HCT116 (cell line): Measurements from ENCODE around the gene DNAJC7. TPM values are rescaled to one million over a fixed set of nuclear protein-coding genes. Genes with fewer than 3 reads are reported as not detected.
A peak's percentile ranks its signal among the peaks of the same experiment; 100 is the strongest.

Experiments used
- ATAC-seq: fragments of 200-7000 bp; cut with Tn5 transposase; 2 replicates; pipeline ENCODE4 v1.9.1; 2020; ENCODE audit warnings: mild to moderate bottlenecking, moderate library complexity
- BruUV-seq: library from RNA; stranded (reverse); fragments of 400-500 nt; replicated peaks from 2 replicates; lab custom pipeline; 2021; lab: Mats Ljungman, UMichigan
- CTCF ChIA-PET: fragments of 300-600 bp; sonication (Branson Sonifier 250); formaldehyde crosslinking; loops from one replicate; lab custom pipeline; 2021; ENCODE audit warnings: antibody characterized with exemption; lab: Charles Lee
- POLR2A ChIA-PET: fragments of 300-600, 350-600 bp; sonication (Branson Sonifier 250); formaldehyde crosslinking; loops from one replicate; lab custom pipeline; 2021; ENCODE audit warnings: antibody characterized with exemption; lab: Charles Lee
- RAD21 ChIA-PET, 2 experiments: fragments of 300-600 bp; sonication (Branson Sonifier 250); formaldehyde crosslinking; loops; one replicate each; lab custom pipeline; 2023; ENCODE audit warnings: low total read pairs in 2 of 2; ENCODE audit not compliant: uncharacterized antibody in 2 of 2, unreplicated experiment in 2 of 2, low non-redundant PET in 1 of 2; lab: Charles Lee
- DNase-seq: peaks from one replicate; pipeline ENCODE4 v3.0.0-alpha.2; 2010; ENCODE audit warnings: low read depth, low spot score
- H2AFZ ChIP-seq: fragments of 200-600 bp; shearing (Covaris generic), sonication (generic); 2 replicates; pipeline ENCODE4 v1.6.1; 2017; ENCODE audit warnings: low read depth, mixed run types, mixed read lengths, antibody characterized with exemption, low read length; ENCODE audit not compliant: poor library complexity, severe bottlenecking
- H3K27ac ChIP-seq: 2 replicates; pipeline ENCODE4 v1.5.1; 2012; ENCODE audit warnings: low read depth, low read length
- H3K27me3 ChIP-seq: fragments of 200-600 bp; sonication (generic); 2 replicates; pipeline ENCODE4 v1.6.1; 2016; ENCODE audit warnings: mixed run types, low read length, mixed read lengths; ENCODE audit not compliant: insufficient read depth
- H3K36me3 ChIP-seq, 2 experiments: fragments of 200-500 bp in 1 of 2; fragments of 200-600 bp in 1 of 2; sonication (Bioruptor generic) in 1 of 2; sonication (generic) in 1 of 2; 2 replicates each; pipeline versions ENCODE4 v1.5.1 to v1.6.1; 2014 to 2016; ENCODE audit warnings: low read length in 2 of 2, inconsistent platforms in 1 of 2, mixed read lengths in 1 of 2, mixed run types in 1 of 2; ENCODE audit not compliant: insufficient read depth in 2 of 2, control insufficient read depth in 1 of 2
- H3K4me1 ChIP-seq, 2 experiments: fragments of 200-600 bp in 1 of 2; sonication (generic) in 1 of 2; 2 replicates each; pipeline versions ENCODE4 v1.5.1 to v1.6.1; 2012 to 2017; ENCODE audit warnings: low read length in 2 of 2, inconsistent platforms in 1 of 2, mild to moderate bottlenecking in 1 of 2, mixed read lengths in 1 of 2, mixed run types in 1 of 2, moderate library complexity in 1 of 2; ENCODE audit not compliant: insufficient read depth in 2 of 2, control insufficient read depth in 1 of 2
- H3K4me2 ChIP-seq: fragments of 200-600 bp; sonication (generic); 2 replicates; pipeline ENCODE4 v1.6.1; 2017; ENCODE audit warnings: mixed run types, low read length, mixed read lengths
- H3K4me3 ChIP-seq, 2 experiments: fragments of 200-600 bp in 1 of 2; sonication (generic) in 1 of 2; replicated peaks in 1 of 2; 2 replicates each; pipeline ENCODE4 v1.5.1; 2011 to 2016; ENCODE audit warnings: low read length in 2 of 2, control low read depth in 1 of 2, low read depth in 1 of 2, mild to moderate bottlenecking in 1 of 2, mixed read lengths in 1 of 2, mixed run types in 1 of 2
- H3K79me2 ChIP-seq: fragments of 200-600 bp; sonication (generic); 2 replicates; pipeline ENCODE4 v1.6.1; 2017; ENCODE audit warnings: mild to moderate bottlenecking, mixed run types, low read length, moderate library complexity, mixed read lengths; ENCODE audit not compliant: insufficient read depth
- H3K9ac ChIP-seq: fragments of 200-600 bp; sonication (generic); 2 replicates; pipeline ENCODE4 v1.6.1; 2016; ENCODE audit warnings: low read length, mixed read lengths
- H3K9me2 ChIP-seq: fragments of 200-600 bp; sonication (generic), shearing (Covaris generic); 2 replicates; pipeline ENCODE4 v1.6.1; 2017; ENCODE audit warnings: mixed run types, mild to moderate bottlenecking, moderate library complexity; ENCODE audit not compliant: insufficient read depth
- H3K9me3 ChIP-seq, 2 experiments: fragments of 200-500 bp in 1 of 2; fragments of 200-600 bp in 1 of 2; sonication (Bioruptor generic) in 1 of 2; sonication (generic) in 1 of 2; 2 replicates each; pipeline ENCODE4 v1.6.1; 2014 to 2017; ENCODE audit warnings: low read length in 2 of 2, mixed read lengths in 2 of 2, inconsistent platforms in 1 of 2, low read depth in 1 of 2, mild to moderate bottlenecking in 1 of 2, mixed run types in 1 of 2, moderate library complexity in 1 of 2; ENCODE audit not compliant: control insufficient read depth in 1 of 2, insufficient read depth in 1 of 2
- H4K20me1 ChIP-seq: fragments of 200-600 bp; sonication (generic), shearing (Covaris generic); 2 replicates; pipeline ENCODE4 v1.6.1; 2017; ENCODE audit warnings: mixed run types, mild to moderate bottlenecking, moderate library complexity; ENCODE audit not compliant: insufficient read depth
- CBX3 ChIP-seq: IDR thresholded peaks from 2 replicates; pipeline ENCODE4 v1.6.1; 2012; ENCODE audit warnings: low read depth
- CTCF ChIP-seq, 3 experiments: fragments of 200-600 bp in 1 of 3; sonication (generic) in 1 of 3; IDR thresholded peaks in 2 of 3; conservative IDR thresholded peaks in 1 of 3; 2 replicates each; pipeline ENCODE4 v1.5.1; 2012 to 2017; ENCODE audit warnings: low read depth in 2 of 3, low read length in 2 of 3, antibody characterized with exemption in 1 of 3, borderline replicate concordance in 1 of 3, control low read depth in 1 of 3, mild to moderate bottlenecking in 1 of 3, mixed read lengths in 1 of 3, mixed run types in 1 of 3, moderate library complexity in 1 of 3; ENCODE audit not compliant: insufficient read depth in 1 of 3
- EGR1 ChIP-seq: IDR thresholded peaks from 2 replicates; pipeline ENCODE4 v1.6.1; 2012; ENCODE audit warnings: low read depth
- ELF1 ChIP-seq: IDR thresholded peaks from 2 replicates; pipeline ENCODE4 v1.6.1; 2012; ENCODE audit warnings: low read depth, borderline replicate concordance
- MAX ChIP-seq: IDR thresholded peaks from 2 replicates; pipeline ENCODE4 v1.6.1; 2012
- POLR2A ChIP-seq: IDR thresholded peaks from 2 replicates; pipeline ENCODE4 v1.7.0; 2011; ENCODE audit warnings: borderline replicate concordance; ENCODE audit not compliant: insufficient read depth, insufficient read length; ENCODE audit errors: extremely low read depth
- POLR2AphosphoS5 ChIP-seq: IDR thresholded peaks from 2 replicates; pipeline ENCODE4 v1.6.1; 2011; ENCODE audit warnings: mild to moderate bottlenecking, low read depth, low read length, moderate library complexity
- RAD21 ChIP-seq: IDR thresholded peaks from 2 replicates; pipeline ENCODE4 v1.6.1; 2012; ENCODE audit warnings: low read depth, mild to moderate bottlenecking
- REST ChIP-seq: IDR thresholded peaks from 2 replicates; pipeline ENCODE4 v1.6.1; 2012; ENCODE audit warnings: low read depth
- SIN3A ChIP-seq: IDR thresholded peaks from 2 replicates; pipeline ENCODE4 v1.6.1; 2012; ENCODE audit warnings: low read depth
- SP1 ChIP-seq: IDR thresholded peaks from 2 replicates; pipeline ENCODE4 v1.6.1; 2012; ENCODE audit warnings: low read depth
- SRF ChIP-seq: IDR thresholded peaks from 2 replicates; pipeline ENCODE4 v1.6.1; 2012; ENCODE audit warnings: low read depth
- TCF7L2 ChIP-seq: IDR thresholded peaks from 2 replicates; pipeline ENCODE4 v1.7.0; 2011; ENCODE audit warnings: borderline replicate concordance, inconsistent platforms; ENCODE audit not compliant: insufficient read depth, insufficient read length; ENCODE audit errors: extremely low read depth
- YY1 ChIP-seq: IDR thresholded peaks from 2 replicates; pipeline ENCODE4 v1.6.1; 2011; ENCODE audit warnings: low read length, low read depth, moderate library complexity, mild to moderate bottlenecking; ENCODE audit not compliant: insufficient replicate concordance; ENCODE audit errors: extremely low read depth
- ZNF274 ChIP-seq: fragments of 200-500 bp; sonication (Bioruptor generic); IDR thresholded peaks from 2 replicates; pipeline ENCODE4 v1.6.1; 2014; ENCODE audit warnings: mild to moderate bottlenecking, low read depth, low read length, inconsistent platforms
- intact Hi-C: fragments of 100-400 bp; cut with micrococcal nuclease; formaldehyde crosslinking; loops from 2 replicates; pipeline ENCODE4 v1.10.0; 2022
- total RNA-seq: library from RNA; stranded (reverse); gene quantifications from one replicate; pipeline ENCODE4 v1.2.1, GENCODE V29; 2021; ENCODE audit not compliant: unreplicated experiment

DNAJC7 gene
- total RNA-seq, 1 experiment from 2014 or later: 113 TPM

GRCh38 chr17:41930009-41930832 lies 87.0 kb downstream of the DNAJC7 start, which contains the start of gene ODAD4:
Gene ODAD4, plus strand, starts transcription at chr17:41930617. Its CDS starts 107 bp downstream, at chr17:41930724.
- peak within 1 kb of the TSS; percentile 67 to 78 for H3K4me3 ChIP-seq
- peak within 1 kb of the TSS; percentile 84 for H3K27ac ChIP-seq
- no peaks in the 10 kb centered on the region for H3K9me2 ChIP-seq
- H3K9me3 ChIP-seq: no peaks in the 10 kb centered on the region
- no peaks in the 10 kb centered on the region for H4K20me1 ChIP-seq
- POLR2A ChIA-PET: interaction anchor here (0.5 to 4.8 kb wide), 9 partner anchors 11 to 151 kb away, joined by 3 to 38 read pairs (median 4); partner anchors contain the start of genes ACLY and JUP
- DNase-seq (peak; percentile 89), ATAC-seq (peak; percentile 99)
- TF ChIP-seq ELF1 (peak; percentile 76; the same call in 1 of the 2 replicates), ZNF274 (no peak), REST (no peak), SP1 (peak; percentile 13; the same call in 1 of the 2 replicates), CBX3 (peak; percentile 84; the same call in 1 of the 2 replicates), SIN3A (peak; percentile 90), EGR1 (peak; percentile 92), MAX (peak; percentile 89), SRF (peak; percentile 66; the same call in 1 of the 2 replicates), YY1 (peak; percentile 71), RAD21 (no peak; the same call in 1 of the 2 replicates), POLR2A (peak; percentile 92), POLR2AphosphoS5 (peak; percentile 97), CTCF (IDR thresholded peaks at IDR 0.05 in 2 of 3, conservative IDR thresholded peaks at IDR 0.05 in 1 of 3; ENCODE audit: borderline replicate concordance in 1 of 3, insufficient read depth in 1 of 3, low read depth in 2 of 3, low read length in 2 of 3) (peak in 2 of 3 experiments; percentile 41 to 44; a peak in 4 of 6 replicates), TCF7L2 (peak; percentile 52)
- no peaks in the 10 kb centered on the region for H3K36me3 ChIP-seq
- RAD21 ChIA-PET: interaction anchor here in 1 of 2 experiments (1.2 kb wide), 1 partner anchor 29 kb away, joined by 4 read pairs; no protein-coding TSS in a partner anchor
- intact Hi-C loops: no loop called here
- peak within 1 kb of the TSS; percentile 83 for H2AFZ ChIP-seq
- TSS peak; percentile 96 for BruUV-seq
- H3K79me2 ChIP-seq: no peaks in the 10 kb centered on the region
- peaks cover 3 to 18% of the 10 kb centered on the region in 2 experiments; a peak in 2 of 4 replicates for H3K4me1 ChIP-seq
- peak within 1 kb of the TSS; percentile 67 for H3K9ac ChIP-seq
- peak within 1 kb of the TSS; percentile 93 for H3K4me2 ChIP-seq
- CTCF ChIA-PET: interaction anchor here (0.8 to 1.3 kb wide), 6 partner anchors 11 to 234 kb away, joined by 3 to 5 read pairs (median 3); partner anchors contain the start of genes ACLY and JUP
- H3K27me3 ChIP-seq: no peaks in the 10 kb centered on the region
